Measurements from ENCODE around the gene SERPINI2.

The SERPINI2 gene

DNA sequence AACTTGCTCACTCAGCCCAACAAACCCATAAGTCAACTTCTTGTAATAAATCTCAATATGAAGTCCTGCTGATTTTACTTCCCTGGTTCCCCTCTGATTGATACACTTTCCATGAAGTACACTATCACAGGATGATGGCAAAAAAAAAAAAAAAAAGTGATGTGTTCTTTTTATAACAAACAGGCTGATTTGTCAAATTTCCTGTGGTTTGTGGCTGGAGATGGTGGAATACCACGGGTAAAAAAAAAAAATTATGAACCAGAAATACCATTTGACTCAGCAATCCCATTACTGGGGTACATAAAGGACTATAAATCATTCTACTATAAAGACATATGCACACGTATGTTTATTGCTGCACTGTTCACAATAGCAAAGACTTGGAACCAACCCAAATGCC is 10.7 kb upstream of the SERPINI2 start:
- no peak for TF ChIP-seq KLF10 (tag by site-specific recombination; IDR thresholded peaks at IDR 0.05)
- no peak for TF ChIP-seq KLF1 (tag by site-specific recombination; IDR thresholded peaks at IDR 0.05)
- no peak for TF ChIP-seq ZSCAN16 (tag by site-specific recombination; IDR thresholded peaks at IDR 0.05)
- no peak for TF ChIP-seq ZNF837 (tag by site-specific recombination; IDR thresholded peaks at IDR 0.05)
- no peak for TF ChIP-seq ZNF623 (tag by site-specific recombination; IDR thresholded peaks at IDR 0.05)
- no peak for TF ChIP-seq ZNF596 (tag by site-specific recombination; IDR thresholded peaks at IDR 0.05)
- no peak for TF ChIP-seq ZNF302 (tag by site-specific recombination; IDR thresholded peaks at IDR 0.05; ENCODE audit: low read depth)
- TF ChIP-seq ZNF670 (tag by site-specific recombination; IDR thresholded peaks at IDR 0.05; ENCODE audit: low read depth), result no peak
- TF ChIP-seq REPIN1 (tag by site-specific recombination; IDR thresholded peaks at IDR 0.05; ENCODE audit: low read depth), result no peak
- TF ChIP-seq, protein P1, sequence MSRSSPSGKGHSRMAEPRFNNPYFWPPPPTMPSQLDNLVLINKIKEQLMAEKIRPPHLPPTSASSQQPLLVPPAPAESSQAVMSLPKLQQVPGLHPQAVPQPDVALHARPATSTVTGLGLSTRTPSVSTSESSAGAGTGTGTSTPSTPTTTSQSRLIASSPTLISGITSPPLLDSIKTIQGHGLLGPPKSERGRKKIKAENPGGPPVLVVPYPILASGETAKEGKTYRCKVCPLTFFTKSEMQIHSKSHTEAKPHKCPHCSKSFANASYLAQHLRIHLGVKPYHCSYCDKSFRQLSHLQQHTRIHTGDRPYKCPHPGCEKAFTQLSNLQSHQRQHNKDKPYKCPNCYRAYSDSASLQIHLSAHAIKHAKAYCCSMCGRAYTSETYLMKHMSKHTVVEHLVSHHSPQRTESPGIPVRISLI (tag by site-specific recombination; IDR thresholded peaks at IDR 0.05), result no peak
- no peak for TF ChIP-seq ZNF223 (tag by site-specific recombination; IDR thresholded peaks at IDR 0.05)
- no peak for TF ChIP-seq GLI4 (tag by site-specific recombination; IDR thresholded peaks at IDR 0.05)
- TF ChIP-seq, protein P2, sequence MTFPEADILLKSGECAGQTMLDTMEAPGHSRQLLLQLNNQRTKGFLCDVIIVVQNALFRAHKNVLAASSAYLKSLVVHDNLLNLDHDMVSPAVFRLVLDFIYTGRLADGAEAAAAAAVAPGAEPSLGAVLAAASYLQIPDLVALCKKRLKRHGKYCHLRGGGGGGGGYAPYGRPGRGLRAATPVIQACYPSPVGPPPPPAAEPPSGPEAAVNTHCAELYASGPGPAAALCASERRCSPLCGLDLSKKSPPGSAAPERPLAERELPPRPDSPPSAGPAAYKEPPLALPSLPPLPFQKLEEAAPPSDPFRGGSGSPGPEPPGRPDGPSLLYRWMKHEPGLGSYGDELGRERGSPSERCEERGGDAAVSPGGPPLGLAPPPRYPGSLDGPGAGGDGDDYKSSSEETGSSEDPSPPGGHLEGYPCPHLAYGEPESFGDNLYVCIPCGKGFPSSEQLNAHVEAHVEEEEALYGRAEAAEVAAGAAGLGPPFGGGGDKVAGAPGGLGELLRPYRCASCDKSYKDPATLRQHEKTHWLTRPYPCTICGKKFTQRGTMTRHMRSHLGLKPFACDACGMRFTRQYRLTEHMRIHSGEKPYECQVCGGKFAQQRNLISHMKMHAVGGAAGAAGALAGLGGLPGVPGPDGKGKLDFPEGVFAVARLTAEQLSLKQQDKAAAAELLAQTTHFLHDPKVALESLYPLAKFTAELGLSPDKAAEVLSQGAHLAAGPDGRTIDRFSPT (tag by site-specific recombination; IDR thresholded peaks at IDR 0.05), result no peak
- H3K9me3 ChIP-seq (ENCODE audit: control insufficient read depth, insufficient read depth, low read depth, low read length), result no peaks in the 10 kb centered on the region
- H3K4me3 ChIP-seq (ENCODE audit: low read depth, low read length), result no peak overlapping the region
- H3K4me1 ChIP-seq (ENCODE audit: control insufficient read depth, insufficient read depth, low read length), result no peaks in the 10 kb centered on the region
- POLR2A ChIA-PET, result no interaction called here
- H3K36me3 ChIP-seq (ENCODE audit: control insufficient read depth in 2 of 2, insufficient read depth in 1 of 2, low read length in 2 of 2), result no peaks in the 10 kb centered on the region
- H3K27ac ChIP-seq (ENCODE audit: extremely low read depth, low read depth, low read length), result no peak overlapping the region
- CTCF ChIA-PET, result no interaction called here

DNA sequence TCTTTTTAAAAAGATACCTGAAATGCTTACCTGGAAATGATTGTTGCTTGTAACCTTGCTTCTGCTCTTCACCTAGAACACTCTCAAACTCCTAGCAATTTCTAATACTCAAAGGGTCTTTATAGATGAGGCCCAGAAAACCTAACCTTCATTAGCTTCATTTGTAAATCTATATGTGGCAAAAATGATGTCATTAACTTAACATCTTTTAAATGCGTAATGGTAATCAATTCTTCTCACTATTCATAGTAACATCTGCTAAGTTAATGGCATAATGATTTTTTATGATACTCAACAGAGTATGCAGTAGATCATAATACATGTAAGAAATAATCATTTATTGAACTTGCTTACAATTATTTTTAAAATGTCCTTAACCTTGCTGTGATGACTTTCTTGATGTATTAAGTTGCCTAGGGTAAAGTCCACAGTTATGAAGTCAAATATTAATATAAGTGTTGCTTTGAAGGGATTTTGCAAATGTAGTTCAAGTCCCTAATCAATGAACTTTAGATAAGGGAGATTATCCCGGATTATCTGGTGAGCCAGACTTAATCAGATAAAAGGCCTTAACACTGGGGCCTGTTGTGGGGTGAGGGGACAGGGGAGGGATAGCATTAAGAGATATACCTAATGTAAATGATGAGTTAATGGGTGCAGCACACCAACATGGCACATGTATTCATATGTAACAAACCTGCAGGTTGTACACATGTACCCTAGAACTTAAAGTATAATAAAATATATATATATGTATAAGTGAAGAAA is 10.1 kb upstream of the SERPINI2 start:
- H3K9me3 ChIP-seq (ENCODE audit: control insufficient read depth, insufficient read depth, low read depth, low read length), result no peaks in the 10 kb centered on the region
- ChIA-PET POLR2A (no interaction called here), CTCF (no interaction called here)
- H3K4me1 ChIP-seq (ENCODE audit: control insufficient read depth, insufficient read depth, low read length), result no peaks in the 10 kb centered on the region
- no peak overlapping the region for H3K4me3 ChIP-seq (ENCODE audit: low read depth, low read length)
- no peaks in the 10 kb centered on the region for H3K36me3 ChIP-seq (ENCODE audit: control insufficient read depth in 2 of 2, insufficient read depth in 1 of 2, low read length in 2 of 2)
- H3K27ac ChIP-seq (ENCODE audit: extremely low read depth, low read depth, low read length), result no peak overlapping the region
- no peak for TF ChIP-seq ZNF548 (tag by site-specific recombination; IDR thresholded peaks at IDR 0.05)
- TF ChIP-seq, protein P3, sequence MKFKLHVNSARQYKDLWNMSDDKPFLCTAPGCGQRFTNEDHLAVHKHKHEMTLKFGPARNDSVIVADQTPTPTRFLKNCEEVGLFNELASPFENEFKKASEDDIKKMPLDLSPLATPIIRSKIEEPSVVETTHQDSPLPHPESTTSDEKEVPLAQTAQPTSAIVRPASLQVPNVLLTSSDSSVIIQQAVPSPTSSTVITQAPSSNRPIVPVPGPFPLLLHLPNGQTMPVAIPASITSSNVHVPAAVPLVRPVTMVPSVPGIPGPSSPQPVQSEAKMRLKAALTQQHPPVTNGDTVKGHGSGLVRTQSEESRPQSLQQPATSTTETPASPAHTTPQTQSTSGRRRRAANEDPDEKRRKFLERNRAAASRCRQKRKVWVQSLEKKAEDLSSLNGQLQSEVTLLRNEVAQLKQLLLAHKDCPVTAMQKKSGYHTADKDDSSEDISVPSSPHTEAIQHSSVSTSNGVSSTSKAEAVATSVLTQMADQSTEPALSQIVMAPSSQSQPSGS (tag by site-specific recombination; IDR thresholded peaks at IDR 0.05; ENCODE audit: low read depth), result peak; percentile 66
- no peak for TF ChIP-seq ZNF707 (tag by site-specific recombination; IDR thresholded peaks at IDR 0.05)
- TF ChIP-seq, protein P4, sequence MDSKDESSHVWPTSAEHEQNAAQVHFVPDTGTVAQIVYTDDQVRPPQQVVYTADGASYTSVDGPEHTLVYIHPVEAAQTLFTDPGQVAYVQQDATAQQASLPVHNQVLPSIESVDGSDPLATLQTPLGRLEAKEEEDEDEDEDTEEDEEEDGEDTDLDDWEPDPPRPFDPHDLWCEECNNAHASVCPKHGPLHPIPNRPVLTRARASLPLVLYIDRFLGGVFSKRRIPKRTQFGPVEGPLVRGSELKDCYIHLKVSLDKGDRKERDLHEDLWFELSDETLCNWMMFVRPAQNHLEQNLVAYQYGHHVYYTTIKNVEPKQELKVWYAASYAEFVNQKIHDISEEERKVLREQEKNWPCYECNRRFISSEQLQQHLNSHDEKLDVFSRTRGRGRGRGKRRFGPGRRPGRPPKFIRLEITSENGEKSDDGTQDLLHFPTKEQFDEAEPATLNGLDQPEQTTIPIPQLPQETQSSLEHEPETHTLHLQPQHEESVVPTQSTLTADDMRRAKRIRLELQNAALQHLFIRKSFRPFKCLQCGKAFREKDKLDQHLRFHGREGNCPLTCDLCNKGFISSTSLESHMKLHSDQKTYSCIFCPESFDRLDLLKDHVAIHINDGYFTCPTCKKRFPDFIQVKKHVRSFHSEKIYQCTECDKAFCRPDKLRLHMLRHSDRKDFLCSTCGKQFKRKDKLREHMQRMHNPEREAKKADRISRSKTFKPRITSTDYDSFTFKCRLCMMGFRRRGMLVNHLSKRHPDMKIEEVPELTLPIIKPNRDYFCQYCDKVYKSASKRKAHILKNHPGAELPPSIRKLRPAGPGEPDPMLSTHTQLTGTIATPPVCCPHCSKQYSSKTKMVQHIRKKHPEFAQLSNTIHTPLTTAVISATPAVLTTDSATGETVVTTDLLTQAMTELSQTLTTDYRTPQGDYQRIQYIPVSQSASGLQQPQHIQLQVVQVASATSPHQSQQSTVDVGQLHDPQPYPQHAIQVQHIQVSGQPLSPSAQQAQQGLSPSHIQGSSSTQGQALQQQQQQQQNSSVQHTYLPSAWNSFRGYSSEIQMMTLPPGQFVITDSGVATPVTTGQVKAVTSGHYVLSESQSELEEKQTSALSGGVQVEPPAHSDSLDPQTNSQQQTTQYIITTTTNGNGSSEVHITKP (tag by site-specific recombination; IDR thresholded peaks at IDR 0.05), result no peak

Measured in HEK293 (cell line).